Sigmoid colon (tissue), 7 donors: ENCODE measurements around the gene NTHL1. TPM values are rescaled to one million over a fixed set of nuclear protein-coding genes. Genes with fewer than 3 reads are reported as not detected.

ENCODE experiments used
- DNase-seq: peaks from one replicate; pipeline ENCODE4 v3.0.0-alpha.2; 2019
- H3K27ac ChIP-seq, 4 donors: fragments of 200-600 bp; sonication (generic); one replicate each; pipeline ENCODE4 v1.5.1; 2016 to 2019; ENCODE audit warnings: mild to moderate bottlenecking in 1 of 4
- H3K27me3 ChIP-seq, 3 donors: fragments of 200-600 bp; sonication (generic); one replicate each; pipeline ENCODE4 v1.5.1; 2019; ENCODE audit warnings: mild to moderate bottlenecking in 1 of 3
- H3K36me3 ChIP-seq, 4 donors: fragments of 200-600 bp; sonication (generic); one replicate each; pipeline ENCODE4 v1.5.1; 2016 to 2019
- H3K4me1 ChIP-seq, 4 donors: fragments of 200-600 bp; sonication (generic); one replicate each; pipeline ENCODE4 v1.5.1; 2017 to 2019
- H3K4me3 ChIP-seq, 4 donors: fragments of 200-600 bp; sonication (generic); one replicate each; pipeline ENCODE4 v1.5.1; 2017 to 2019; ENCODE audit warnings: mild to moderate bottlenecking in 2 of 4, moderate library complexity in 1 of 4
- H3K9me3 ChIP-seq, 4 donors: fragments of 200-600 bp in 3 of 4; sonication (generic) in 3 of 4; one replicate each; pipeline versions ENCODE4 v1.5.1 to v1.6.1; 2013 to 2019
- EP300 ChIP-seq, 4 donors: sonication (generic); formaldehyde crosslinking; IDR thresholded peaks; one replicate each; pipeline ENCODE4 v1.6.1; 2017; ENCODE audit warnings: antibody characterized with exemption in 4 of 4
- POLR2A ChIP-seq, 2 donors: fragments of 450-650 bp; IDR thresholded peaks; one replicate each; pipeline ENCODE4 v1.6.1; 2016; ENCODE audit warnings: antibody characterized with exemption in 2 of 2, mild to moderate bottlenecking in 2 of 2, moderate library complexity in 2 of 2
- POLR2AphosphoS5 ChIP-seq, 4 donors: sonication (generic); formaldehyde crosslinking; IDR thresholded peaks; one replicate each; pipeline ENCODE4 v1.6.1; 2017; ENCODE audit warnings: antibody characterized with exemption in 4 of 4
- WGBS, 2 donors: extraction: QIAGEN DNeasy Blood & Tissue Kit; methylation state at CpG; one replicate each; pipeline ENCODE4 v1.1.7; 2013; 5-methylcytosine and 5-hydroxymethylcytosine counted together
- intact Hi-C: fragments of 100-400 bp; cut with DNase I; formaldehyde crosslinking; loops from one replicate; pipeline ENCODE4 v1.15.1; 2023
- polyA plus RNA-seq, 3 donors: library from polyadenylated mRNA; stranded (reverse); fragments of 200-250 nt; gene quantifications; one replicate each; pipeline ENCODE4 v1.2.3, GENCODE V29; 2013
- total RNA-seq, 4 donors: library from RNA; depleted of rRNA; stranded (reverse); fragments of >200 nt; gene quantifications; one replicate each; pipeline ENCODE4 v1.1.0, GENCODE V29; 2016
- TF ChIP-seq, protein P1 (sequence below), 4 experiments: fragments of 450-650 bp in 3 of 4; fragments of 200-600 bp in 1 of 4; IDR thresholded peaks; one replicate each; pipeline ENCODE4 v1.5.1; 2016 to 2019; ENCODE audit warnings: antibody characterized with exemption in 4 of 4, mild to moderate bottlenecking in 3 of 4, moderate library complexity in 2 of 4
- donor health status: healthy with polysubstance abuse.
- donor health status: Bipolar disorder and iron deficiency.
- donor health status: healthy.

Gene NTHL1
- total and polyA plus RNA-seq, 7 donors: 18.4 to 44.5 (median 28.5) TPM

DNA sequence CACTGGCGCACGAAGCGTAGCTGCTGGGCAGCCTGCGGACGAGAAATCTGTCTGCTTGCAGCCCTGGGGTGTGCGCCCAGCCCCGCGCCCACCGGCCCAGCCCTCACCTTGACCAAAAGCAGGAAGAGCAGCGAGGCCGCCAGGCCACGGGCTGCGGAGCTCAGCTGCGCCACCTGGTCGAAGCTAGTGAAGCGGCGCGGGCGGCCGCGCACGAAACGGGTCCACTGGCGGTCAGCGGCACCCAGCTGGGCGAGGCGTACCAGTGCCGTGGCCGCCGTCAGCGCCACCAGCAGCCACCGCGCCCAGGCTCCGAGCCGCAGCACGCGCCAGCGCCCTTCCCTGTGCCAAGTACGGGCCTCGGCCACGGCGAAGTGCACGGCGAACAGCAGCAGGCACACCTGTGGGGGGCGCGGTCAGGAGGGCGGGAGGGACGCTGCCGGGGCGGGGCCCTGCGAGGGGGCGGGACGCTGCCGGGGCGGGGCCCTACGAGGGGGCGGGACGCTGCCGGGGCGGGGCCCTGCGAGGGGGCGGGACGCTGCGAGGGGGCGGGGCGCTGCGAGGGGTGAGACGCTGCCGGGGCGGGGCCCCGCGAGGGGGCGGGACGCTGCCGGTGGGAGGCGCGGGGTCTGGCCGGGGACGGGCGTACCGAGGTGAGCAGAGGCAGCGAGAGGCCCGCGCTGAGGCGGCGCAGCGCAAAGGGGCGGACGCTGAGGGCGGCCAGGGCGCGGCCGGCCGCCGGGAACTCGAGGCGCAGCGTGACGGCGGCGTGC, 43.3 kb upstream of the NTHL1 start:
- TF ChIP-seq, protein P1, sequence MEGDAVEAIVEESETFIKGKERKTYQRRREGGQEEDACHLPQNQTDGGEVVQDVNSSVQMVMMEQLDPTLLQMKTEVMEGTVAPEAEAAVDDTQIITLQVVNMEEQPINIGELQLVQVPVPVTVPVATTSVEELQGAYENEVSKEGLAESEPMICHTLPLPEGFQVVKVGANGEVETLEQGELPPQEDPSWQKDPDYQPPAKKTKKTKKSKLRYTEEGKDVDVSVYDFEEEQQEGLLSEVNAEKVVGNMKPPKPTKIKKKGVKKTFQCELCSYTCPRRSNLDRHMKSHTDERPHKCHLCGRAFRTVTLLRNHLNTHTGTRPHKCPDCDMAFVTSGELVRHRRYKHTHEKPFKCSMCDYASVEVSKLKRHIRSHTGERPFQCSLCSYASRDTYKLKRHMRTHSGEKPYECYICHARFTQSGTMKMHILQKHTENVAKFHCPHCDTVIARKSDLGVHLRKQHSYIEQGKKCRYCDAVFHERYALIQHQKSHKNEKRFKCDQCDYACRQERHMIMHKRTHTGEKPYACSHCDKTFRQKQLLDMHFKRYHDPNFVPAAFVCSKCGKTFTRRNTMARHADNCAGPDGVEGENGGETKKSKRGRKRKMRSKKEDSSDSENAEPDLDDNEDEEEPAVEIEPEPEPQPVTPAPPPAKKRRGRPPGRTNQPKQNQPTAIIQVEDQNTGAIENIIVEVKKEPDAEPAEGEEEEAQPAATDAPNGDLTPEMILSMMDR (IDR thresholded peaks at IDR 0.05): no peak
- peak in 1 of 4 donors; percentile 4 for TF ChIP-seq POLR2AphosphoS5 (IDR thresholded peaks at IDR 0.05)
- no peak for TF ChIP-seq POLR2A (IDR thresholded peaks at IDR 0.05)
- no peak for TF ChIP-seq EP300 (IDR thresholded peaks at IDR 0.05)
- Histone ChIP-seq H3K36me3 (peaks cover 57 to 98% (median 73%) of the 10 kb centered on the region in 4 donors), H3K4me3 (peak overlapping the region in 2 of 4 donors; percentile 3 to 6), H3K4me1 (peaks cover 0 to 25% (median 22%) of the 10 kb centered on the region in 4 donors), H3K27me3 (no peaks in the 10 kb centered on the region), H3K9me3 (no peaks in the 10 kb centered on the region), H3K27ac (peak overlapping the region; percentile 69 to 84 (median 76))
- DNase-seq: no peak
- intact Hi-C loops: no loop called here
- WGBS, 2 donors: 14 to 62% methylated on average over 101 of the region's 101 CpGs

DNA sequence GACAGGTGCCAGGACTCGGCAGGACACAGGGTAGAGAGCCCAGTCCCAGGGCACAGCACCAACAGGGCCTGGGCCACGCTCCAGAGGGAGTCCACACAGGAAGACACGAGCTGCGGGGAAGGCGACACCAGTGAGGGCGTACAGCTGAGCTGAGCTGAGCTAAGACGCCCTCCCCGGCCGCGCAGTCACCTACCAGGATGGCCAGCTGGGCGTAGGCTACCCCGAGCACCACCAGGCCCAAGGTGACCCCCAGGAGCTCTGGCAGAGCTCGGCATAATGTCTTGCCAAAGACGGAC, 42.8 kb upstream of the NTHL1 start:
- TF ChIP-seq POLR2A (IDR thresholded peaks at IDR 0.05) (no peak), EP300 (IDR thresholded peaks at IDR 0.05) (no peak), POLR2AphosphoS5 (IDR thresholded peaks at IDR 0.05) (no peak)
- TF ChIP-seq, protein P1 (IDR thresholded peaks at IDR 0.05): no peak
- H3K9me3 ChIP-seq: no peaks in the 10 kb centered on the region
- peak overlapping the region; percentile 53 to 84 (median 76) for H3K27ac ChIP-seq
- intact Hi-C loops: no loop called here
- DNase-seq: no peak
- H3K4me3 ChIP-seq: no peak overlapping the region
- peaks cover 0 to 25% (median 22%) of the 10 kb centered on the region in 4 donors for H3K4me1 ChIP-seq
- H3K27me3 ChIP-seq: no peaks in the 10 kb centered on the region
- H3K36me3 ChIP-seq: peaks cover 51 to 98% (median 68%) of the 10 kb centered on the region in 4 donors
- 28 to 80% methylated on average over 14 of the region's 14 CpGs for WGBS, 2 donors

DNA sequence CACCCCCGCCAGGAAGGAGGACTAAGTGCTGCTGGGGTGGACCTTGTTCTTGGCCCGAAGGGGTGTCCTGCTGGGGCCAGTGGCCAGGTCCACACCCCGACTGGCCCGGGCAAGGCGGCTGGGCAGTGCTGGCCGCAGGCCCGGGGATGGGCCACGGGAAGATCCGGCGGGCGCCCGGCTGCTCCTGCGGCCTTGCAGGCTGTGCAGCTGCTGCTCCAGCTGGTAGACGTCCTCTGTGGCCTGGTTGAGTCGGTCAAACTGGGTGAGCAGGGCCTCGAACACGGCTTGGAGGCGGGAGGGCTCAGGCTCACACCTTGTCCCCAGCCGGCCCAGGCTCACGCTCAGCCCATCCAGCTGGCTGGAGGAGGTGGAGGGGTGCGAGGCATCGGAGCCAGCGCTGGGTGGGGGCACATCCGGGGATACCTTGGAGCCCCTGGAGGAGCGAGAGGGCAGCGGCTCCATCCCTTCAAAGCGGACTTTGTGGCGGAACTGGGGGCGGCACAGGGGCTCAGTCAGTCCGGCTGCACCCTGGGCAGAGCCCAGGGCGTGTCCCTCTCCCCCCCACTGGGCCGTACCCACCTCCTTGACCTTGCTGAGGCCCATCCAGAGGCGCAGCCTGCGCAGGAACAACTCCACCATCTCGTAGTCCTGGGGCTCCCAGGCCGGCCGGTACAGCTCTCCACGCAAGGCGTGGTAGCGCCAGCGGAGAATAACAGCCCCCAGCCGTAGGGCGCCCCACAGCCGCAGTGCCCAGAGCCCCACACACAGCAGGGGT, 42.3 kb upstream of the NTHL1 start:
- Histone ChIP-seq H3K4me1 (peaks cover 0 to 25% (median 22%) of the 10 kb centered on the region in 4 donors), H3K27ac (peak overlapping the region; percentile 53 to 84 (median 76)), H3K27me3 (no peaks in the 10 kb centered on the region), H3K36me3 (peaks cover 48 to 95% (median 64%) of the 10 kb centered on the region in 4 donors), H3K9me3 (no peaks in the 10 kb centered on the region), H3K4me3 (no peak overlapping the region)
- intact Hi-C loops: no loop called here
- DNase-seq: no peak
- peak in 1 of 4 donors; percentile 21 for TF ChIP-seq POLR2AphosphoS5 (IDR thresholded peaks at IDR 0.05)
- TF ChIP-seq POLR2A (IDR thresholded peaks at IDR 0.05): no peak
- 67 to 90% methylated on average over 44 of the region's 44 CpGs for WGBS, 2 donors

DNA sequence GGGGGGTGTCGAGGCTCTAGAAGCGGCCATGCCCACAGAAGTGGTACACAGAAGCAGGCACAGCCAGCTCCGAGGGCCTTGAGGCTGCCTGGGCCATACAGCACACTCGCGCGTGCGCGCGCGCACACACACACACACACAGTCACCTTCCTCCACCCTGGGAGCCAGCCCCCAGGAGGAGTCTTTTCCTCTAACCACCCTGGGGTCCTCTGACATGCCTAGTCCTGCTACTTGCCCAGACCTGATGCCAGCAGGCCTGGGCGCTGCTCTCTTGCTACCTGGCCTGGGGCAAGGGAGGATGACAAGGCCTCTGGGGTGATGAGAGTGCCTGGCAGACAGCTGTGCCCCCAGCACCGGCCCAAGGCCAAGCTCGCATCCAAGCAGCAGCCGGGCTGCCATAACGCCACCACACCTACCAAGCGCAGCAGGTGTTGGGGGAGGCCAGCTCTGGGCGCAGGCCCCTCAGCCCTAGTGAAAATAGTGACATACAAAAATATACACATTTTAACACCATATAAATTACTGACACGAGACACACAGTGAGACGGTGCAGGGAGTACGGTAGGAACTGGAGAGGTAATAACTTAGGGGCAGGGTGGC, 41.2 kb upstream of the NTHL1 start:
- intact Hi-C loops: no loop called here

More for the DNA sequence above, 41.2 kb upstream of the NTHL1 start:
- H3K36me3 ChIP-seq: peaks cover 38 to 94% (median 56%) of the 10 kb centered on the region in 4 donors
- no peak for DNase-seq
- WGBS, 2 donors: 86% methylated on average over 20 of the region's 20 CpGs
- no peaks in the 10 kb centered on the region for H3K9me3 ChIP-seq
- no peaks in the 10 kb centered on the region for H3K27me3 ChIP-seq
- H3K4me3 ChIP-seq: no peak overlapping the region
- peaks cover 0 to 28% (median 23%) of the 10 kb centered on the region in 4 donors for H3K4me1 ChIP-seq
- TF ChIP-seq, protein P1 (IDR thresholded peaks at IDR 0.05): no peak
- no peak for TF ChIP-seq POLR2A (IDR thresholded peaks at IDR 0.05)
- no peak for TF ChIP-seq POLR2AphosphoS5 (IDR thresholded peaks at IDR 0.05)
- no peak for TF ChIP-seq EP300 (IDR thresholded peaks at IDR 0.05)
- peak overlapping the region in 1 of 4 donors; percentile 12 for H3K27ac ChIP-seq
